Neural progenitor cell (in vitro differentiated cells): ENCODE results near the gene EDNRA.

Source experiments
- EZH2 ChIP-seq: fragments of 200-600 bp; sonication (generic); IDR thresholded peaks from 2 replicates; pipeline ENCODE4 v1.6.1; 2017; ENCODE audit warnings: antibody characterized with exemption, mild to moderate bottlenecking, moderate library complexity
- EZH2phosphoT487 ChIP-seq: fragments of 200-600 bp; sonication (generic); IDR thresholded peaks from 2 replicates; pipeline ENCODE4 v1.6.1; 2017; ENCODE audit warnings: antibody characterized with exemption
- TF ChIP-seq, protein P1 (sequence below): fragments of 200-600 bp; sonication (generic); IDR thresholded peaks from 2 replicates; pipeline ENCODE4 v1.5.1; 2017; ENCODE audit warnings: antibody characterized with exemption, mild to moderate bottlenecking

DNA sequence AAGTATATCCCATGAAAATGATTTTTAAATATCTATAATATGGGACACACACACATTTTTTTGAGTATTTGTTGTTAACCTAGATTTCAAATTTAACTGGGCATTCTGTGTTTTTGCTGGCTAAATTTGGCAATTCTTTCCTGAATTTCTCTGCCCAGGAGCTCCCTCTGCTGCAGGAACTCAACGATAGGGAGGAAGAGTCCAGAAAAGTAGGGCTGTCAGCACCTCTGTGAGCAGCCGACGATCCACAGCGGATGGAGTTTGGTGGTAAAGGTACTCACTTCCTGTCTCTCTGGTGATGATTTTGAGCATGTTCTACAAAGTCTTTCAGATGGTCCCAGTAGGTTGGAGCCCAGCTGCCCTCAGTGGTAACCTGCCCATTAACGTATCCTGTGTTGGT, 113.2 kb downstream of the EDNRA start:
- TF ChIP-seq, protein P1, sequence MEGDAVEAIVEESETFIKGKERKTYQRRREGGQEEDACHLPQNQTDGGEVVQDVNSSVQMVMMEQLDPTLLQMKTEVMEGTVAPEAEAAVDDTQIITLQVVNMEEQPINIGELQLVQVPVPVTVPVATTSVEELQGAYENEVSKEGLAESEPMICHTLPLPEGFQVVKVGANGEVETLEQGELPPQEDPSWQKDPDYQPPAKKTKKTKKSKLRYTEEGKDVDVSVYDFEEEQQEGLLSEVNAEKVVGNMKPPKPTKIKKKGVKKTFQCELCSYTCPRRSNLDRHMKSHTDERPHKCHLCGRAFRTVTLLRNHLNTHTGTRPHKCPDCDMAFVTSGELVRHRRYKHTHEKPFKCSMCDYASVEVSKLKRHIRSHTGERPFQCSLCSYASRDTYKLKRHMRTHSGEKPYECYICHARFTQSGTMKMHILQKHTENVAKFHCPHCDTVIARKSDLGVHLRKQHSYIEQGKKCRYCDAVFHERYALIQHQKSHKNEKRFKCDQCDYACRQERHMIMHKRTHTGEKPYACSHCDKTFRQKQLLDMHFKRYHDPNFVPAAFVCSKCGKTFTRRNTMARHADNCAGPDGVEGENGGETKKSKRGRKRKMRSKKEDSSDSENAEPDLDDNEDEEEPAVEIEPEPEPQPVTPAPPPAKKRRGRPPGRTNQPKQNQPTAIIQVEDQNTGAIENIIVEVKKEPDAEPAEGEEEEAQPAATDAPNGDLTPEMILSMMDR: peak; percentile 16
- no peak for TF ChIP-seq EZH2
- no peak for TF ChIP-seq EZH2phosphoT487
